ENCODE results near the gene DUSP28.

Gene DUSP28

DNA sequence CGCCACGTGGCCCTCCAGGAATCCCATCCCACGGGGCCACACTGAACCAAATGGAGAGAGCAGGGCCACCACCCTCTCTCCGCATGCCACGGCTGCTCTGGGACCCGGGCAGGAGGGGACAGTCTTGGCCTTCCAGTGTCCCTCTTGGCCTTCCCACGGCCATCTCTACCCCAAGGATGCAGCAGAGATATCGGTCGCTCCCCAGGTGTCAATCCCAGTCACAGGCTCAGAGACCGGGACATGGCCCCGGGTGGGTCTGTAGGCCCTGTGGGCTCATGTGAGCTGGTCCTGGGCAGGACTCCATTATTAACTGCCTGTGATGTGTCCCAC lies 41.6 kb downstream of the DUSP28 start:
- TF ChIP-seq, protein P1, sequence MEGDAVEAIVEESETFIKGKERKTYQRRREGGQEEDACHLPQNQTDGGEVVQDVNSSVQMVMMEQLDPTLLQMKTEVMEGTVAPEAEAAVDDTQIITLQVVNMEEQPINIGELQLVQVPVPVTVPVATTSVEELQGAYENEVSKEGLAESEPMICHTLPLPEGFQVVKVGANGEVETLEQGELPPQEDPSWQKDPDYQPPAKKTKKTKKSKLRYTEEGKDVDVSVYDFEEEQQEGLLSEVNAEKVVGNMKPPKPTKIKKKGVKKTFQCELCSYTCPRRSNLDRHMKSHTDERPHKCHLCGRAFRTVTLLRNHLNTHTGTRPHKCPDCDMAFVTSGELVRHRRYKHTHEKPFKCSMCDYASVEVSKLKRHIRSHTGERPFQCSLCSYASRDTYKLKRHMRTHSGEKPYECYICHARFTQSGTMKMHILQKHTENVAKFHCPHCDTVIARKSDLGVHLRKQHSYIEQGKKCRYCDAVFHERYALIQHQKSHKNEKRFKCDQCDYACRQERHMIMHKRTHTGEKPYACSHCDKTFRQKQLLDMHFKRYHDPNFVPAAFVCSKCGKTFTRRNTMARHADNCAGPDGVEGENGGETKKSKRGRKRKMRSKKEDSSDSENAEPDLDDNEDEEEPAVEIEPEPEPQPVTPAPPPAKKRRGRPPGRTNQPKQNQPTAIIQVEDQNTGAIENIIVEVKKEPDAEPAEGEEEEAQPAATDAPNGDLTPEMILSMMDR (IDR thresholded peaks at IDR 0.05; ENCODE audit: insufficient read depth, low read depth, low read length, missing control alignments): no peak
- no peak for DNase-seq (ENCODE audit: low read depth)
- no peak overlapping the region for H3K4me3 ChIP-seq (ENCODE audit: low read length)

DNA sequence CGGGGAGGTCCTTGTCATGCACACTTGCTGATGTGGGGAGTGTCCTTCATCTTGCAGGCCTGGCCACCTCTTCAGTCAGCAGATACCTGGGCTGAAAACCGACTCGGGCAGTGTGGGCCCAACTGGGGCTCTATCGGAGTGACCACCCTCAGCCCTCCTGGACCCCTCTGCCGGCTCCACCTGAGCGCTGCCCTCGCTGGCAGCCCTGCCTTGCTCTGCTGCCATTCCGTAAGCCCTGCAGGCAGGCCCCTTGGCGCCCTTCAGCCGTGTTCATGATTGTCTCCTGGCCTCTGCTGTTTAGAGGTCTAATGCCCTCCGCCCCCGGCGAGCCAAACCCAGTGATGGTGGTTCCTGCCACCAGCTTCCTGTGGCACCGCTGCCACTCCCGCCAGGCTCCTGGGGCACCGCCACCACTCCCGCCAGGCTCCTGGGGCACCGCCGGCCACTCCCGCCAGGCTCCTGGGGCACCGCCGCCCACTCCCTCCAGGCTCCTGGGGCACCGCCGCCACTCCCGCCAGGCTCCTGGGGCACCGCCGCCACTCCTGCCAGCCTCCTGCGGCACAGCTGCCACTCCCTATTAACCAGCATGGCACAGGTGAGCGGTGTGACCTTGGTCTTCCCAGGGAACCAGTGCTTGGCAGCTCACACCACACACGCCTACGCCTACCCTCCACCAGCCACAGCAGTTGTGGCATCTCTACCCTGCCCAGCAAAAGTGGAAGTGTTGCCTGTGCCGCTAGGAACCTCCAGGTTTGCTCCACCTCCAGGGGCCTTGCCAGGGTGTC lies 42.3 kb downstream of the DUSP28 start:
- TF ChIP-seq, protein P1 (IDR thresholded peaks at IDR 0.05; ENCODE audit: insufficient read depth, low read depth, low read length, missing control alignments): no peak
- DNase-seq (ENCODE audit: low read depth): no peak
- no peak overlapping the region for H3K4me3 ChIP-seq (ENCODE audit: low read length)

DNA sequence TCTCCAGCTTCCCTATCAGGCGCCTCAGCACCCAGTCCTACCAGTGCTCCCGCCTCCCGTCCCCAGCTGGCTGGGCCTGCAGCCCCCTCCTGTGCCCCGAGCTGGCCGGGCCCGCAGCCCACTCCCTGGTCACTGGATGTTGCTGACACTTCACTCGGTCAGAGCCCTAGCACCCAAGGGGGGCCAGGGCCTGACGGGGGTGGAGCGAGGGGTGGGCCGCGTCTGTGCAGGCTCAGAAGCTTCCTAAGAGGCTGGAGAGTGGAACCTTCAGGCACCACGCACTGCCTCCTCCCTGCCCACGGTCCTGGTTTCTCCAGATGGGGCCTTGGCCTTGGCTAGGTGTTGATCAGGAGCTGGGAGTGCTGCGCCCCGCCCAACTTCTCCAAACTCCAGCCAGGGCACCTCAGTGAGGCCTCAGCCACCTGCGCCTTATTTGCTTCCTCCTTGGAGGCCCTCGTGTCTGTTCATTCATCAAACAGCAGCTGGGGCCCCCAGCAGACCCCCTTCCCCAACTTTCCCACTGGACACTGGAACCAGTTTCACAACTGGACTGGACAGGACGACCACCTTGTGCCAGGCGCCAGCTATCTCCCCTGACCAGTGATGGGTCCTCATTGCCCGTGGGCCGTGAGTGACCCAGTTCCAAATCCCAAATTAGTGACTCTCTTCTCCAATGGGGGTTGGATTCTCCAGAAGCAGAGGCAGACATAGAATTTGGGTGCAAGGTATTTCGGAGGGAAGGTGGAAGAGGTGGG lies 43.1 kb downstream of the DUSP28 start:
- no peak for DNase-seq (ENCODE audit: low read depth)
- H3K4me3 ChIP-seq (ENCODE audit: low read length): no peak overlapping the region
- TF ChIP-seq, protein P1 (IDR thresholded peaks at IDR 0.05; ENCODE audit: insufficient read depth, low read depth, low read length, missing control alignments): no peak

DNA sequence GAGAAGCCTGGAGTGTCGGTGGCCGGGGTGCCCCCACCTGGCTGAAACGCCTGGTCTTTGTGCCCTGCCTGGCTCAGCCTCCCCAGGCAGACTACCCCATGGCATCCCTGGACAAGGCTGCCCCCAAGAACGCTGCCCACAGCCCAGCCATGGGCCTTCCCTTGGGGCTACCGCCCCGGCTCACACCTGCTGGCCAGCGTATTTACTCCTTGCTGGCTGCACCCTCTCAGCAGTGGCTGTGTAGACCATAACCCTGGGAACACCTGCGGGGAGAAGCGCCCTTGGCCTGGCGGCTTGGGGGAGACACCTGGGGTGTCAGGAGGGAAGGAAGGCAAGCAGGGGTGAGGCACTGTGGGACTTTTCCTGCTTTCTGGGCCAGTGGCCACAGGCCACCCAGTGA lies 43.7 kb downstream of the DUSP28 start:
- DNase-seq (ENCODE audit: low read depth): no peak
- TF ChIP-seq, protein P1 (IDR thresholded peaks at IDR 0.05; ENCODE audit: insufficient read depth, low read depth, low read length, missing control alignments): no peak

DNA sequence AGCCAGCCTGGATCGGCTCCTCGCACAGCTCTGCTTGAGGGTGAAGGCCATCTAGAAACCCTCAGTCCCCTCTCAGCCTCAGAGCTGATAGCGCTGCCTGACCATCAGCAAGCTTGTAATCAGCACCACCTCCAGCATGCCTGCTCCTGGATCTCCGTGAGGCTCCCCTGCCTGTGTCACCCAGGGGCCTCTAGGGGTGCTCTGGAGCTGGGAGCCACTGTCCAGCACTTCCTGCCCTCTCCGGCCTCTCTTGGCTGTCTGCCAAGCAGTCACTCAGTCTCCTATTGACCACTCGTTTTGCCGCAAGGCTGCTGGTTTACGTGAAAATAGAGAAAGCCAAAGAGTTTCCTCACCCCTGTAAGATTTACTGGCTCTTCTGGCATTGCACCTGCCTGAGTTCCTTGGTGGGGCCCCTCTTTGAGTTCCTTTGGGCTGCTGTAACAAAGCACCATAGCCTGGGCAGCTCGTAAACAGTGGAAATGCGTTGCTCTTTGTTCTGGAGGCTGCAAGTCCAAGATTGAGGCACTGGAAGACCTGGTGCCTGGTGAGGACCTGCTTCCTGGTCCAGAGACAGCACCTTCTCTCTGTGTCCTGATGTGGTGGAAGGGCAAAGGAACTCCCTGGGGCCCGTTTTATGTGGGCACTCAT lies 44.3 kb downstream of the DUSP28 start:
- no peak for DNase-seq (ENCODE audit: low read depth)
- H3K4me3 ChIP-seq (ENCODE audit: low read length): no peak overlapping the region
- TF ChIP-seq, protein P1 (IDR thresholded peaks at IDR 0.05; ENCODE audit: insufficient read depth, low read depth, low read length, missing control alignments): peak; percentile 32

More for the DNA sequence above, 43.7 kb downstream of the DUSP28 start:
- H3K4me3 ChIP-seq (ENCODE audit: low read length): no peak overlapping the region

DNA sequence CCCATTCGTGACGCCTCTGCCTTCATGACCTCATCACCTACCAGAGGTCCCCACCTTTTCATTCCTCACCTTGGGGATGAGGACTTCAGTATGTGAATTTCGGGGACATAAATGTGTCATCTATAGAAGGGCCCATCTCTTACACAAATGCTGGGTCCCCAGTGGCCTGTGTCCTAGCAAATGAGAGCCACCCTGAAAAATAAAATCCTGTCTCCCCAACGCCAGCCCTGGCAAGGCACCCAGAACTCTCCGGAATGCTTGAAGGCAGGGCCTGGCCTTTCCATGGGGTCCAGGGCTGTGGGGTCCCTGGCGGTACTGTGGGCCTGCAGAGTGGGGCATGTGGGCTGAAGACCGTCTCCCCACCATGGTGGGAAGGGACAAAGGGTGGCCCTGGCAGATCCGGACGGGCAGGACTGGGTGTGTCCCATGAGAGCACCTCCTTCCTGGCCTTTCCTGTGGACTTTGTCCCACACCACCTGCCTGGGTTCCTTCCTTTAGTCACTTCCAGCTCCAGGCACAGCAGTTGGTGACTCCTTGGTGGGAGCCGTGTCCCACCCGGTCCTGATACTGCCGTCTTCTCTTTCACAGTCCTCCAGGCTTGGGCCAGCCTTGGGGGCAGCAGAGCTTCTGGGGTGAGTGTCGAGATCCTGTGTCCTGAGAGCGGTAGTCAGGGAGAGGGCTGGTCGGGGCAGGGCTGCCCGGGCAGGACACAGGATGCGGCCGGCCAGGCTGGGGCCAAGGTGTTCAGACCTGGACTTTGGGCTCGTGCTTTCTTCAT lies 45.0 kb downstream of the DUSP28 start:
- no peak overlapping the region for H3K4me3 ChIP-seq (ENCODE audit: low read length)
- DNase-seq (ENCODE audit: low read depth): no peak
- TF ChIP-seq, protein P1 (IDR thresholded peaks at IDR 0.05; ENCODE audit: insufficient read depth, low read depth, low read length, missing control alignments): no peak
